Mucosa of rectum (tissue), 2 donors: Measurements from ENCODE around the gene MIER2.
A peak's percentile ranks its signal among the peaks of the same experiment; 100 is the strongest.

Source experiments
- H3K27ac ChIP-seq, 2 donors: one replicate each; pipeline ENCODE4 v1.7.0; 2013; ENCODE audit warnings: inconsistent platforms in 2 of 2, low read depth in 2 of 2, low read length in 2 of 2
- H3K27me3 ChIP-seq, 2 donors: one replicate each; pipeline ENCODE4 v1.7.0; 2013; ENCODE audit warnings: low read length in 2 of 2; ENCODE audit not compliant: control insufficient read depth in 2 of 2, insufficient read depth in 2 of 2
- H3K36me3 ChIP-seq, 2 donors: one replicate each; pipeline ENCODE4 v1.7.0; 2013; ENCODE audit warnings: low read length in 2 of 2; ENCODE audit not compliant: control insufficient read depth in 2 of 2, insufficient read depth in 2 of 2
- H3K4me1 ChIP-seq, 2 donors: one replicate each; pipeline ENCODE4 v1.7.0; 2013; ENCODE audit warnings: low read length in 2 of 2, mild to moderate bottlenecking in 1 of 2; ENCODE audit not compliant: control insufficient read depth in 2 of 2, insufficient read depth in 2 of 2
- H3K4me3 ChIP-seq, 2 donors: one replicate each; pipeline ENCODE4 v1.7.0; 2013; ENCODE audit warnings: low read length in 2 of 2
- H3K9ac ChIP-seq, 2 donors: one replicate each; pipeline ENCODE4 v1.7.0; 2013; ENCODE audit warnings: low read length in 2 of 2, low read depth in 1 of 2, mild to moderate bottlenecking in 1 of 2
- H3K9me3 ChIP-seq, 2 donors: one replicate each; pipeline ENCODE4 v1.7.0; 2013; ENCODE audit warnings: low read length in 2 of 2; ENCODE audit not compliant: control insufficient read depth in 2 of 2
- donor health status: healthy.
- donor health status: Normal muscosa, but diverticular disease.

Gene MIER2

DNA sequence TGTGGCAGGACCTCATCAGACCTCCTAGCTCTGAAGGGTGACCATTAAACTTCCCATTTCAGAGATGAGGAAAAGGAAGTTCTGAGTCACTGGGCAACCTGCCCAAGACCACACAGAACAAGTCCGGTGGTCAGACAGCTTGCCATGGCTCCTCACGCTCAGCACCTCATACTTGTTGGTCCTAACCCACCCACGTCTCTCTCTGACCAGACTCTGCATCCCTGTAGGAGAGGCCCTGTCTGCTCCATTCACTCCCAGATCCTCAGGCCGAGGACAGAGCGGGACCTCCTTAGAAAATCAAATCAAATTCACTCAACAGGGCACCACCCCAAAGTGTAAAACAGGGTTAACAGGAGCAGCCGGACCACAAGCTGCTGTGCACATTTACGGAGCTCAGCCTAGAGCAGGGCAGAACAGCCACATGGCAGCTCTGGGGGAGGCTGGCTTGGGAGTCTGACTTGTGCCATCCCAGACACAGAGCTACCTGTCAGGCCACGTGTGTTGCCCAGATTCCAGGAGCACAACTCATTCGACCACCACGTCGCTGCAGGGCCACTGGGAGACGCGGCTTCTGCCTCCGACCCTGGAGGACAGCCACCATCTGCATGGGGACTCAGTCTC, 1.7 kb downstream of the MIER2 start:
- Histone ChIP-seq H3K9me3 (no peaks in the 10 kb centered on the region), H3K4me3 (peak overlapping the region; percentile 56 to 72), H3K36me3 (no peaks in the 10 kb centered on the region), H3K4me1 (peaks cover 12 to 26% of the 10 kb centered on the region in 2 donors), H3K27ac (peak overlapping the region; percentile 38 to 56), H3K27me3 (no peaks in the 10 kb centered on the region), H3K9ac (peak overlapping the region; percentile 26 to 54)

DNA sequence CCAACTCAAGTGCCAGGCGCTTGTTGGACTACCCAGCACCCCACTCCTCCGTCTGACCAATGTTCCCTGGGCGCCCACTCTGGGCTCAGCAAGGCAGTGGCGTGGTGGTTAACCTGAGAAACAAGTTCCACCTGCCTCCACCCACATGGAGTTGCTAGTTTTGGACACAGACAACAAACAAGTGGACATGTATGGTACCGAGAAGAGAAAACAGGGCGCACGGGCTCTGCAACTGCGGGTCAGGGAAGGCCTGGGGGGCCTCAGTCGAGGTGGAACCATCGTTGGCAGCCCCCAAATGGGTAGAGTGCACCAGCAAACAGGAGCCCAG, 2.5 kb downstream of the MIER2 start:
- Histone ChIP-seq H3K36me3 (no peaks in the 10 kb centered on the region), H3K9ac (no peak overlapping the region), H3K27ac (no peak overlapping the region), H3K27me3 (no peaks in the 10 kb centered on the region), H3K4me3 (peak overlapping the region in 1 of 2 donors; percentile 72), H3K4me1 (peaks cover 12 to 26% of the 10 kb centered on the region in 2 donors), H3K9me3 (no peaks in the 10 kb centered on the region)

DNA sequence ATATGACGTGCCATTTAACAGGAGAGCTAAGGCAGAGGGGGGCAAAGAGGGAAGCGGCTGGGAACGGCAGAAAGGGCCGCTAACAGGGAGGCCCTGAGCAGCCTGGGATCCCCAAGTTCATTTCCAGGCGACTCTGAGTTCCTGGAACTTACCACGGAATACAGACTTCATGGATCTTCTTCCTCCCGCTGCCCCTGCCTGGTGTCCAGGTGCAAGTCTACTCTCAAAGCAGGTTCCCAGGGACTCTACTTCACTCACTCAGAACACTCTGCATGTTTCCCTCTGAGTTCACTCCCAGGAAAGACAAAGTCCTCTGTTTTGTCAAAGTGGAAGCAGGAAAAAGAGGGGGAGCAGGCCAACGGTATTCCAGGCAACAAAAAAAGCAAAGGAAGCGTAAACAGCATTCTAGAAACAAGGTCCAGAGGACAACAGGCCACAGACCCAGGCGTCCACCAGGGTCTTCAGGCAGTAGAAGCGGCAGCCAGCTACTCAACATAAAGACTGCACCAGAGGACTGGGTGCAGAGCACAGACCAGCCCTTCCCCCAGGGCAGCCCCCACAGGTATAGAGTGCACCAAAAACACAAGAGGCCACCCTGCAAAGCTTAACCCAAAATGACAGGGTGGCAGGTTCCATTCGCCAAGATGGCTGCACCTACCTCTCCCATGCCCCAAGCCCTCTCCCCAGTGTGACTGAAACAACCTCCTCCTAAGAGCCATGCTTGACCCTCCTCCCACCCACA, 3.0 kb downstream of the MIER2 start:
- H3K27me3 ChIP-seq = no peaks in the 10 kb centered on the region
- H3K9me3 ChIP-seq = no peaks in the 10 kb centered on the region
- peak overlapping the region in 1 of 2 donors; percentile 72 for H3K4me3 ChIP-seq
- no peak overlapping the region for H3K9ac ChIP-seq
- H3K4me1 ChIP-seq = peaks cover 12 to 26% of the 10 kb centered on the region in 2 donors
- no peaks in the 10 kb centered on the region for H3K36me3 ChIP-seq
- no peak overlapping the region for H3K27ac ChIP-seq

DNA sequence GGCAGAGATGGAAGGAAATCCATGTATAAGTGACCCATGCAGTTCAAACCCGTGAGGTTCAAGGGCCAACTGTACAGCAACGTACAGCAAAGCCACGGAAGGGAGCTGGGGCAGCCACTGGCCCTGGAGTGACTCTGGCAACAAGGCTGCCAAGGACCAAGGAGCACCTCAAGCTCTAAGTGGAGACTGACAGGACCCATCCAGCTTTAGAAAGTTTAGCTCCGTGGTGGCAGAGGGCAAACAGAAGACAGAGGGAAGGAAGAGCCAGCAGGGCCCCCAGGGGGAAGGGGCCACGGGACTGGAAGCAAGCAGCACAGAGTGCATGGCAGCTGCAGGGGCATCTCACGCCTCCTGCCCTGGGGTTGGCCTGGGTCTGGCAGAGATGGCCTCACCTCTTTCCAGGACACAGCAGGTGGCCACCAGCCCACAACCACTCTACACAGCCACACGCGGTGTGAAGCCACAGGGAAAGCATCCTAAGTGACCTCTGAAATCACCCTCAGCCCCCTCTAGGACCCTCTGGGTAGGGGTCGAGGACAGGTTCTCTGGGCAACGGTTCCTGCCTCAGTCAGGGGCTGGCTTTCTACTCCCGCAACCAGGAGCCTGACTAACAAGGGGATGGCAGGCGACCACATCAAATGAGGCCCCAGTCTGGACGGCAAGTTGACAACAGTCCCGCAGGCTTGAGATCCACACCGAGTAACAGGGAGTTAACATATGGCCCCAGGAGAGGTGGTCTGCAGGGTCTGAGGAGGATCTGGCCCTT, 3.8 kb downstream of the MIER2 start:
- Histone ChIP-seq H3K27ac (no peak overlapping the region), H3K27me3 (no peaks in the 10 kb centered on the region), H3K9ac (no peak overlapping the region), H3K36me3 (no peaks in the 10 kb centered on the region), H3K9me3 (no peaks in the 10 kb centered on the region), H3K4me1 (peaks cover 12 to 26% of the 10 kb centered on the region in 2 donors), H3K4me3 (no peak overlapping the region)

DNA sequence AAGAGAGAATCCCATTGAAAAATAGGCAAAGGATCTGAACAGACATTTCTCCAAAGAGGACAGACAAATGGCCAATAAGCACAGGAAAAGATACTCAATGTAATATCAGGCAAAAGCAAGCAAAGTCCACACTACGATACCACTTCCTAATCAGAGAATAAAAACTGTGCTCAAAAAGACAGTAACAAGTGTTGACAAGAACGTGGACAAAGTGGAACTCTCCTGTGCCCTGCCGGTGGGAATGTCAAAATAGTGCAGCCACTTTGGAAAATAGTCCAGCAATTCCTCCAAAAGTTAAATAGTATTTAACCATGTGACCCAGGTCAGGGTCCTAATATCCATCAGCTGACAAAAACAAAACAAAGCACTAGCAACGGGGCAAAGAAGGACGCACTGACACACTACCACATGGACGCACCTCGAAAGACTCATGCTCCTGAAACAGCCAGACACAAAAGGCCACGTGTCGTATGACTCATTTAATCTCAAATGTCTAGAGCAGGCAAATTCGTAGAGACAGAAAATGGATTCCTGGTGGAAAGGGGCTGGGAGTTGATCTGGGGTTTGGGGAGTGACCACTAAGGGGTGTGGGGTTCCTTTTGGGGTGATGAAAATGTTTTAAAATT, 5.2 kb downstream of the MIER2 start:
- peaks cover 12 to 23% of the 10 kb centered on the region in 2 donors for H3K4me1 ChIP-seq

DNA sequence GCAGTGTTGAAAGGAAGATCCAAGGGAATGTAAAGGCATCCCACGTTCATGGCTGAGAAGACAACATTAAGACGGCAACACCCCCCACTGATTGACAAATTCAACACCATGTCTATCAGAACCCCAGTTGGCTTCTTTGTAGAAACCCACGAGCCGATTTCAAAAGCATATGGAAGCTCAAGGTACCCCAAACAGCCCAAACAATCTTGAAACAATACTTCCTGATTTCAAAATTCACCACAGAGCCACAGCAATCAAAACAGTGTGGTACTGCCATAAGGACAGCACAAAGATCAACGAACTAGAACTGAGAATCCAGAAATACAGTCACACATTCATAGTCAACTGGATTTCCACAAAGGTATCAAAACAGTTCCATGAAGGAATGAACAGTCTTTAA, 6.2 kb downstream of the MIER2 start:
- H3K9me3 ChIP-seq = no peaks in the 10 kb centered on the region
- no peak overlapping the region for H3K27ac ChIP-seq
- H3K27me3 ChIP-seq = no peaks in the 10 kb centered on the region
- H3K4me3 ChIP-seq = no peak overlapping the region
- H3K36me3 ChIP-seq = peaks cover 0 to 14% of the 10 kb centered on the region in 2 donors
- peaks cover 9 to 18% of the 10 kb centered on the region in 2 donors for H3K4me1 ChIP-seq
- no peak overlapping the region for H3K9ac ChIP-seq

More for the DNA sequence above, 5.2 kb downstream of the MIER2 start:
- Histone ChIP-seq H3K27me3 (no peaks in the 10 kb centered on the region), H3K27ac (no peak overlapping the region), H3K9ac (no peak overlapping the region), H3K4me3 (no peak overlapping the region), H3K36me3 (peaks cover 0 to 9% of the 10 kb centered on the region in 2 donors), H3K9me3 (no peaks in the 10 kb centered on the region)

DNA sequence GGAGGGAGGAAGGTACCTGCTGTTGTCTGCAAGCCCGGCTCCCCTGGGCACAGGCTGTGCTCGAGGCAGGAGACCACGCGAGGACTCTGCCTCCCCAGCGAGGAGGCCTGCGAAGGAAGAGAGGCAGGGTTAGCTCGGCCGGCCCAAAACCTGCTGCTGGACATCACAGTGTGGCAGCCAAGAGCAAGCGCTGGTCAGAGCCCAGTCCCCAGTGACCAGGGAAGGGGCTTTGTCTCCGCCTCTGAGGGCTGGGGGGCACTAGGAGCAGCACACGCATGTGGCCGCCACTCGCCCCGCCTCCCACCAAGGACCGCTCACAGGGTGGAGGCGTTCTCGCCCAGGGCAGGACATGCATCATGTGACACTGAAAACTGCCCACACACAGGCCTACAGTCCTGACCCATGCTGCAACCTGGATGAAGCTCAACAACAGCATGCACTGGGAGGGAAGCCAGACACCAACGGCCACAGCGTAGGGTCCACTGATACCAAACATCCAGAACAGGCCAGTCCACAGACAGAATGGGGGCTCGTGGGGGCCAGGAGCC, 8.5 kb downstream of the MIER2 start:
- peaks cover 4 to 16% of the 10 kb centered on the region in 2 donors for H3K36me3 ChIP-seq
- no peaks in the 10 kb centered on the region for H3K9me3 ChIP-seq
- no peaks in the 10 kb centered on the region for H3K27me3 ChIP-seq
- H3K4me1 ChIP-seq = no peaks in the 10 kb centered on the region
- no peak overlapping the region for H3K9ac ChIP-seq
- H3K4me3 ChIP-seq = no peak overlapping the region
- H3K27ac ChIP-seq = no peak overlapping the region

DNA sequence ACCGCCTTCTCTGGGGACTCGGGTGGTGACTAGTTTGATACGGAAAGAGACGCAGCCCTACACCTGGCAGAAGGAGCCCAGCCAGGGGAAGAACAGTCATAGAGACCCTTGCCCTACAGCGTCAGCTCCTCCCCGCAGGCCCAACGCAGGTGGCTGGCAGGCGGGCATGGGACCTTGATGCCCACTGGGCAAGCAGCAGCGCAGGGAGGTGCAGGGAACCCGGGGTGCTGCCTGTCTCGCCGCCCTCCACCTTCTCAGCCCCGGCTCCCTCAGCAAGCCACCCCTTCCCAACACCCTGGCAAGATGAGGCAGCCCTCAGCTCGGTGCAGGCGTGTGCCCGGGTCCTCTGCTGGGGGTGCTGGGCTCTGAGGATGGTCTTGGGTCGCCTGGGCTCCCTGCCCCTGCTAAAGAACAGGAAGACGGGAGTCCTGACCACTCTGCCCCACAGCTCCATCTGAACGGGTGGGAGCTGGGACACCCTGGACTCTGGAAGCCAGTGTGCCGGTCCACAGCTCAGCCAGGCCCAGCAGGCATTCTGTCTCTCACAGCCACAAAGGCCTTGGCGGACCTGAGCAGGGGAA, 9.0 kb downstream of the MIER2 start:
- Histone ChIP-seq H3K27ac (no peak overlapping the region), H3K4me3 (no peak overlapping the region), H3K27me3 (no peaks in the 10 kb centered on the region), H3K9ac (no peak overlapping the region), H3K36me3 (peaks cover 8 to 21% of the 10 kb centered on the region in 2 donors), H3K4me1 (no peaks in the 10 kb centered on the region), H3K9me3 (peaks cover 0 to 2% of the 10 kb centered on the region in 2 donors)

DNA sequence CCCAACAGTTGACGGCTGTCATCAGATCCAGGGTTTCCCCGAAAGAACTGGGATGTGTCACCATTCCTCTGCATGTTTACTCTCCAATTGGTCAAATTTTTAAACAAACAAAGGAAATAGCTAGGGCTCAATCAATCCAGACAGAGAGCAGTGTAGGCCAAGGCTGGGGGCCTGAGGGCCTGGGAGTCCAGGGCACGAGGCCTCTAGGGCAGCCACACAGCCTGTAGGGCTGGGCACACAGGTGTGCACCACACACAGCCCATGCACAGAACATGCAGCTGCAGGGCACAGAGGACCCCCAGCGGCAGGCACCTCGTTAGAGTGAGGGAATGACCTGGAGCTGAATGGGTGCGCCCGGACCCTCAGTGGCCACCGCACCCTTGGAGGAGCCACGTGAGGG, 9.5 kb downstream of the MIER2 start:
- no peak overlapping the region for H3K9ac ChIP-seq
- H3K4me1 ChIP-seq = no peaks in the 10 kb centered on the region
- no peaks in the 10 kb centered on the region for H3K27me3 ChIP-seq
- H3K27ac ChIP-seq = no peak overlapping the region
- H3K4me3 ChIP-seq = no peak overlapping the region
- H3K9me3 ChIP-seq = peaks cover 0 to 3% of the 10 kb centered on the region in 2 donors
- H3K36me3 ChIP-seq = peaks cover 10 to 23% of the 10 kb centered on the region in 2 donors
